Superior temporal gyrus (tissue), 1 donor: ENCODE data around the gene ZNF22.
A peak's percentile ranks its signal among the peaks of the same experiment; 100 is the strongest.

ENCODE experiments used
- DNase-seq: peaks from one replicate; pipeline ENCODE4 v3.0.0-alpha.2; 2016; ENCODE audit errors: extremely low spot score

Gene ZNF22

GRCh38 chr10:45000752-45001380, at the start of gene ZNF22:
ZNF22 (plus strand) TSS chr10:45000923; CDS start chr10:45003369, 2,446 bp downstream.
- DNase-seq = peak; percentile 67

- no peak for DNase-seq
Measured at GRCh38 chr10:44951576-44952226, 49.0 kb upstream of the ZNF22 start.

DNA sequence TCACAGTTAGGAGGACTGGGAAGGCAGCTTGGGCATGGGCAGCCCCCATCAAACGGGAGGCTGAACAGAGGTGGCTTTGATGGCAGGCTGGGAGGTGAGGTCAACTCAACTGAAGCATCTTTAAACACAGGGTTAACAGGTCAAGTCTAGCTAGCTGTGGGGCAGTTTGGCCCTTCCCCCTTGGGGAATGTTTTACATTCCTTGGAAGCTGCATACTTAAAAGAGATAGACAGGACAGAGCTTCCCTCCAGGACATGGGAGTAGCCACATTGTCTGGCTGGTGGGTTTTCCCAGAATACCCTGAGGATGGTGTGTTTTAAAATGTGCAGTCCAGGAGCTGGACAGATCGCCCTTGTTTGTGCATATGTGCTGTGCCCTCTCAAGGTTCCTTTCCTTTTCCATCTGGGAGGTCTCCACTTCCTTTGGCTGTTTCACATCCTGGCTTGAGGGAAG, 47.9 kb upstream of the ZNF22 start:
- DNase-seq = no peak

GRCh38 chr10:44954042-44954441, 46.7 kb upstream of the ZNF22 start:
- no peak for DNase-seq

GRCh38 chr10:44954962-44955361, 45.8 kb upstream of the ZNF22 start:
- no peak for DNase-seq

- no peak for DNase-seq
Measured at GRCh38 chr10:44955413-44956070, 45.2 kb upstream of the ZNF22 start.

- no peak for DNase-seq
Measured at GRCh38 chr10:44956226-44956625, 44.5 kb upstream of the ZNF22 start.

- no peak for DNase-seq
Measured at GRCh38 chr10:44956717-44957706, 43.7 kb upstream of the ZNF22 start.

GRCh38 chr10:44958196-44958897, 42.4 kb upstream of the ZNF22 start:
- DNase-seq = peak; percentile 49

GRCh38 chr10:44958898-44959246, 41.9 kb upstream of the ZNF22 start:
- no peak for DNase-seq

GRCh38 chr10:44959247-44960087, 41.3 kb upstream of the ZNF22 start, which contains the start of gene RASSF4:
RASSF4 (plus strand) TSS chr10:44959802; CDS start chr10:44970203, 10,401 bp downstream.
- DNase-seq = peak; percentile 84

- DNase-seq = peak; percentile 52
Measured at GRCh38 chr10:44960088-44960460, 40.6 kb upstream of the ZNF22 start.

- DNase-seq = peak; percentile 42
Measured at GRCh38 chr10:44960482-44961229, 40.1 kb upstream of the ZNF22 start.

DNA sequence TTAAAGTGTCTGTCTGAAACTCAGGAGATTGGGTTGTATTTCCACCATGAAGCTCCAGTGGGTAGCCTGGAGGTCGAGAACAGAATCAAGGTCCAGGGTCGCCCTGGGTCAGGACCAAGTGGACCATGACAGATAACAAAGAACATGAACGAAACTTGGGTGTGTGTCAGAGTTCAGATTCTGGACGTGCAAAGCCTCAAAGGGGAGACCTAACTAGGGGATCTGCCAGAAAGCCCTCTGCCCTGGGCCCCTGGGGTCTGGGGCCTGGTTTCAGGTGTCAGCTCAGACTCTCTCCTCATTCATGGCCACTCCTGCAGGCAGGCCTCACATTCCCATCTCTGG, 39.5 kb upstream of the ZNF22 start:
- DNase-seq = no peak

GRCh38 chr10:44961931-44962750, 38.6 kb upstream of the ZNF22 start:
- peak; percentile 58 for DNase-seq

- DNase-seq = no peak
Measured at GRCh38 chr10:44962870-44963738, 37.6 kb upstream of the ZNF22 start.

GRCh38 chr10:44963772-44964633, 36.7 kb upstream of the ZNF22 start:
- peak; percentile 97 for DNase-seq
